Hematopoietic multipotent progenitor cell treated with erythropoietin and hydrocortisone succinate and interleukin-3 and kit ligand, for 4 days (in vitro differentiated cells): Measurements from ENCODE around the gene EDEM1.

Experiments
- DNase-seq: peaks from one replicate; pipeline ENCODE4 v3.0.0-alpha.2; 2015

EDEM1 gene

GRCh38 chr3:5202222-5202621 lies 14.7 kb downstream of the EDEM1 start:
- no peak for DNase-seq

GRCh38 chr3:5205165-5205941 lies 17.8 kb downstream of the EDEM1 start:
- DNase-seq = no peak

GRCh38 chr3:5210926-5211325 lies 23.4 kb downstream of the EDEM1 start:
- no peak for DNase-seq

- no peak for DNase-seq
Measured at GRCh38 chr3:5212628-5213573, 25.4 kb downstream of the EDEM1 start.

GRCh38 chr3:5213574-5213966 lies 26.1 kb downstream of the EDEM1 start:
- DNase-seq = no peak

GRCh38 chr3:5214352-5214751 lies 26.8 kb downstream of the EDEM1 start:
- DNase-seq = no peak

GRCh38 chr3:5217824-5218595 lies 30.5 kb downstream of the EDEM1 start:
- no peak for DNase-seq

- no peak for DNase-seq
Measured at GRCh38 chr3:5218815-5219214, 31.3 kb downstream of the EDEM1 start.

GRCh38 chr3:5219216-5219615 lies 31.7 kb downstream of the EDEM1 start:
- DNase-seq = no peak

- no peak for DNase-seq
Measured at GRCh38 chr3:5220193-5220592, 32.7 kb downstream of the EDEM1 start.

GRCh38 chr3:5220667-5221431 lies 33.3 kb downstream of the EDEM1 start:
- DNase-seq = no peak

GRCh38 chr3:5221701-5222100 lies 34.2 kb downstream of the EDEM1 start:
- no peak for DNase-seq

GRCh38 chr3:5222283-5223005 lies 34.9 kb downstream of the EDEM1 start:
- DNase-seq = no peak

GRCh38 chr3:5226783-5227182 lies 39.3 kb downstream of the EDEM1 start:
- peak; percentile 72 for DNase-seq

- DNase-seq = no peak
Measured at GRCh38 chr3:5227812-5228211, 40.3 kb downstream of the EDEM1 start.

GRCh38 chr3:5229414-5229813 lies 41.9 kb downstream of the EDEM1 start:
- no peak for DNase-seq

GRCh38 chr3:5231074-5231473 lies 43.6 kb downstream of the EDEM1 start:
- DNase-seq = no peak

GRCh38 chr3:5231487-5231886 lies 44.0 kb downstream of the EDEM1 start:
- no peak for DNase-seq

GRCh38 chr3:5232570-5232969 lies 45.1 kb downstream of the EDEM1 start:
- DNase-seq = no peak

- DNase-seq = no peak
Measured at GRCh38 chr3:5233026-5233425, 45.5 kb downstream of the EDEM1 start.

GRCh38 chr3:5235655-5236054 lies 48.1 kb downstream of the EDEM1 start:
- DNase-seq = no peak

GRCh38 chr3:5238545-5238944 lies 51.0 kb downstream of the EDEM1 start:
- no peak for DNase-seq
